Lung microvascular endothelial cell (primary cell): ENCODE results near the gene UBLCP1. TPM values are rescaled to one million over a fixed set of nuclear protein-coding genes. Genes with fewer than 3 reads are reported as not detected.
"Not testable (repeated sequence)": the region's sequence is repeated elsewhere in the genome, so short reads cannot be mapped to it uniquely, and the experiment has no call there.

ENCODE experiments used
- DNase-seq, 2 donors: peaks; one replicate each; pipeline versions ENCODE4 v3.0.0 to v3.0.0-alpha.2; 2010; ENCODE audit warnings: low read depth in 2 of 2
- total RNA-seq: library from RNA; depleted of rRNA; stranded (reverse); fragments of >200 nt; gene quantifications from 2 replicates; pipeline ENCODE4 v1.2.1, GENCODE V29; 2014

Gene UBLCP1
- total RNA-seq, 1 donor from 2014 or later = 9.3 TPM

GRCh38 chr5:159249158-159249557 lies 13.9 kb upstream of the UBLCP1 start:
- no peak for DNase-seq

- DNase-seq = no peak
Measured at GRCh38 chr5:159252195-159252594, 10.9 kb upstream of the UBLCP1 start.

GRCh38 chr5:159257007-159257406 lies 6.1 kb upstream of the UBLCP1 start:
- no peak for DNase-seq

- DNase-seq = no peak
Measured at GRCh38 chr5:159257629-159258283, 5.3 kb upstream of the UBLCP1 start.

GRCh38 chr5:159258361-159258760 lies 4.7 kb upstream of the UBLCP1 start:
- DNase-seq = no peak

GRCh38 chr5:159260212-159260611 lies 2.9 kb upstream of the UBLCP1 start:
- not testable (repeated sequence) for DNase-seq

- peak; percentile 2 to 7 for DNase-seq
Measured at GRCh38 chr5:159262472-159262858, 625 bp upstream of the UBLCP1 start.

GRCh38 chr5:159263569-159263905 lies 447 bp downstream of the UBLCP1 start:
- no peak for DNase-seq

GRCh38 chr5:159266764-159267163 lies 3.7 kb downstream of the UBLCP1 start:
- DNase-seq = not testable (repeated sequence)

- no peak for DNase-seq
Measured at GRCh38 chr5:159269723-159270122, 6.6 kb downstream of the UBLCP1 start.

- no peak for DNase-seq
Measured at GRCh38 chr5:159273923-159274322, 10.8 kb downstream of the UBLCP1 start.

- DNase-seq = no peak
Measured at GRCh38 chr5:159274676-159275075, 11.6 kb downstream of the UBLCP1 start.

- peak; percentile 42 to 51 for DNase-seq
Measured at GRCh38 chr5:159286420-159287035, 23.4 kb downstream of the UBLCP1 start.

- no peak for DNase-seq
Measured at GRCh38 chr5:159290741-159291140, 27.7 kb downstream of the UBLCP1 start.

- no peak for DNase-seq
Measured at GRCh38 chr5:159294921-159295320, 31.8 kb downstream of the UBLCP1 start.

- not testable (repeated sequence) for DNase-seq
Measured at GRCh38 chr5:159297300-159297699, 34.2 kb downstream of the UBLCP1 start.

GRCh38 chr5:159301466-159301865 lies 38.4 kb downstream of the UBLCP1 start:
- DNase-seq = no peak

GRCh38 chr5:159301929-159302860 lies 39.1 kb downstream of the UBLCP1 start:
- DNase-seq = not testable (repeated sequence)

GRCh38 chr5:159303286-159303685 lies 40.2 kb downstream of the UBLCP1 start:
- DNase-seq = no peak

- no peak for DNase-seq
Measured at GRCh38 chr5:159304961-159305595, 42.0 kb downstream of the UBLCP1 start.

- DNase-seq = no peak
Measured at GRCh38 chr5:159309689-159310433, 46.8 kb downstream of the UBLCP1 start.
